ENCODE measurements around the gene GPR150. TPM values are rescaled to one million over a fixed set of nuclear protein-coding genes. Genes with fewer than 3 reads are reported as not detected.

GPR150 gene
- polyA plus RNA-seq, 1 experiment, result 0.25 TPM

DNA sequence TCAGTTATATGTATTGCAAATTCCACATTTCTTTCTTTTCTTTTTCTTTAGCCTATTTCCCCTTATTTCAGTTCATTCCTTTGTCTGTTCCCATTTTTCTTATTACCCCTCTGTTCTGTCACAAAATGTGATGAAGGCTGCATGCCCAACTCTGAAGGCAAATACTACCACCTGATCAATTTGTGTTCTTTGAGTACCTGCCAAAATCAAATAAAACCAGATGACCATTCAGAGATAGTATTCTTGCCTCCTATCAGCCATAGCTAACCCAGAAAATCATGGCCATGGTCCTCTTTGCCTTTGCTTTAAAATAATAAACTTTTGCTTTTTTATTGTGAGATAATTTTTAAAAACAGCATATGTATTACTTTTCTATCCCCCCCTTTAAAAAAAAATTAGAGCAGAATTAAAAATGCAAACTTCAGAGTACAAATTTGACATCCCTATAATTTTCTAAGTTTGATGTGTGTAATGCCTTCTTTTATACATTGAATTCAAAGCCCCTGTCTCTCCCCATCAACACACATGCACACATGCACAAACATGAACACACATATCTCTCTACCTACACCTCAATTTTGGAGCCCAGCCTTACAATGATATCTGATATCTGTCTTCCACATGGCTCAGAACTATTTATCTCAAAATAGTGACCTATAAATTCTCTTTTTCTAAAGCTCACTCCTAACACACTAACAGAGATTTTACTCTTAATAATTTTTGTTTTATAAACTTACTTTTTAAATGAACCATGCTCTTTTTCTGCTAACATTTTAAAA, 30.1 kb downstream of the GPR150 start:
- ChIA-PET POLR2A (no interaction called here), CTCF (interaction anchor here (3.6 kb wide), 1 partner anchor 14 kb away, joined by 14 read pairs; no protein-coding TSS in a partner anchor)
- Histone ChIP-seq H3K36me3 (ENCODE audit: control insufficient read depth, insufficient read depth, low read length) (no peaks in the 10 kb centered on the region), H3K27me3 (ENCODE audit: control insufficient read depth, insufficient read depth, low read length) (no peaks in the 10 kb centered on the region), H3K4me3 (ENCODE audit: low read depth, low read length) (no peak overlapping the region)
- DNase-seq (ENCODE audit: low read depth), result no peak
- TF ChIP-seq, protein P1, sequence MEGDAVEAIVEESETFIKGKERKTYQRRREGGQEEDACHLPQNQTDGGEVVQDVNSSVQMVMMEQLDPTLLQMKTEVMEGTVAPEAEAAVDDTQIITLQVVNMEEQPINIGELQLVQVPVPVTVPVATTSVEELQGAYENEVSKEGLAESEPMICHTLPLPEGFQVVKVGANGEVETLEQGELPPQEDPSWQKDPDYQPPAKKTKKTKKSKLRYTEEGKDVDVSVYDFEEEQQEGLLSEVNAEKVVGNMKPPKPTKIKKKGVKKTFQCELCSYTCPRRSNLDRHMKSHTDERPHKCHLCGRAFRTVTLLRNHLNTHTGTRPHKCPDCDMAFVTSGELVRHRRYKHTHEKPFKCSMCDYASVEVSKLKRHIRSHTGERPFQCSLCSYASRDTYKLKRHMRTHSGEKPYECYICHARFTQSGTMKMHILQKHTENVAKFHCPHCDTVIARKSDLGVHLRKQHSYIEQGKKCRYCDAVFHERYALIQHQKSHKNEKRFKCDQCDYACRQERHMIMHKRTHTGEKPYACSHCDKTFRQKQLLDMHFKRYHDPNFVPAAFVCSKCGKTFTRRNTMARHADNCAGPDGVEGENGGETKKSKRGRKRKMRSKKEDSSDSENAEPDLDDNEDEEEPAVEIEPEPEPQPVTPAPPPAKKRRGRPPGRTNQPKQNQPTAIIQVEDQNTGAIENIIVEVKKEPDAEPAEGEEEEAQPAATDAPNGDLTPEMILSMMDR (IDR thresholded peaks at IDR 0.05; ENCODE audit: insufficient read depth, low read depth, low read length), result no peak

DNA sequence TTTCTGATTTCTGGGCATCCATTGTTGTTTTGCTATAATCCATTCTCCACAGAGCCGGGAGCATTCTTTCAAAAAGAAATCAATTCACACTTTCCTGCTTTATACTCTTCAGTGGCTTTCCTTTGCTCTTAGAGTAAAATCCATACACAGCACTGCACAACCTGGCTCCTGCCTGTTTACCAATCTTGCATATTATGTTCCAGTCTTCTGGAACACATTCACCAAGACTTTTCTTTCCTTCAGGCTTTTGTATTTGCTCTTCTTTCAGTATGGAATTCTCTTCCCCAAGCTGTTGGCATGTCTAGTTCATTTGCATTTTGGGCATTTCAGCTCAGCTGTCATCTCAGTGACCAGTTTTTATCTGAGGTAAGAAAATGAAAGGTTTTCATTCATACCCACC, 33.0 kb downstream of the GPR150 start:
- POLR2A ChIA-PET, result no interaction called here

DNA sequence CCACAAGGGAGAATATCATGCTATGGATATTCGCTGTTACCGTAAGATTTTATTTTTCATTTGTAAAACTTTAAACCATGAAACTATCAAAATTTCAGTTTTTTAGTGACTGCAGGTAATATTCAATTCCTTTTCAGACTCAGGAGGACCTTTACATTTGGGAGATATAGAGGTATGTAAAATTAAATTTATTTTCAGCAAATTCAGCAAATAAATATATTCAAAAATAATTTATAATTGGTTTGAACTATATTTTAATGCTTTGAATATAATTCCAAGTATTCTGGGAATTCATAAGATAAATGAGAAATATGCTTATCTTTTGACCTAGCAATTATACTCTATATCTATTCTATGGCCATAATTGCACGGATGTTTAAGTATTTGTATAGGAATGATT, 34.3 kb downstream of the GPR150 start:
- H3K4me3 ChIP-seq (ENCODE audit: low read depth, low read length), result no peak overlapping the region
- TF ChIP-seq, protein P1 (IDR thresholded peaks at IDR 0.05; ENCODE audit: insufficient read depth, low read depth, low read length), result no peak
- ChIA-PET CTCF (interaction anchor here (0.8 to 2.3 kb wide), 3 partner anchors 10 to 164 kb away, joined by 3 to 9 read pairs (median 3); no protein-coding TSS in a partner anchor), POLR2A (no interaction called here)
- no peaks in the 10 kb centered on the region for H3K27me3 ChIP-seq (ENCODE audit: control insufficient read depth, insufficient read depth, low read length)
- no peak for DNase-seq (ENCODE audit: low read depth)
- H3K36me3 ChIP-seq (ENCODE audit: control insufficient read depth, insufficient read depth, low read length), result no peaks in the 10 kb centered on the region

More for the DNA sequence above, 33.0 kb downstream of the GPR150 start:
- DNase-seq (ENCODE audit: low read depth), result no peak
- CTCF ChIA-PET, result interaction anchor here (1.0 to 3.6 kb wide), 4 partner anchors 9 to 193 kb away, joined by 3 to 14 read pairs (median 4); no protein-coding TSS in a partner anchor
- Histone ChIP-seq H3K36me3 (ENCODE audit: control insufficient read depth, insufficient read depth, low read length) (no peaks in the 10 kb centered on the region), H3K4me3 (ENCODE audit: low read depth, low read length) (no peak overlapping the region), H3K27me3 (ENCODE audit: control insufficient read depth, insufficient read depth, low read length) (no peaks in the 10 kb centered on the region)
- TF ChIP-seq, protein P1 (IDR thresholded peaks at IDR 0.05; ENCODE audit: insufficient read depth, low read depth, low read length), result no peak

DNA sequence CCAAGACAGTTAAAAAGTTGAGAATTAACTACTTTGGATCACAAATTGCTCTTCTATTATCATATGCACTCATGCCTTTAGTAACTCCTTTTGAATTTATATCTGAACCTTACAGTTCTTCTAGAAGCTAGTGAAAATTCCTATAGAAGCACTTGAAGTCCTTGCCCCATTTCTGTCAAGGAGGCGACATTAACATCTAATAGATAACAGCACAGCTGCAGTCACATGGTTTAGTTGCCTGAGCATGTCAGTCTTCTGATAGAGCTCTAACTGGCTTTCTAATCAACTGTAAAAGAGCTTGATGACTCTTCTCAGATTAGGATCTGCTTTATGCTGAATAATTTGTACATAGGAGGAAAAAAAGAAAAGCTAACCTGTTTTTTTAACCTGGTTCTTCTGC, 35.7 kb downstream of the GPR150 start:
- TF ChIP-seq, protein P1 (IDR thresholded peaks at IDR 0.05; ENCODE audit: insufficient read depth, low read depth, low read length), result no peak

DNA sequence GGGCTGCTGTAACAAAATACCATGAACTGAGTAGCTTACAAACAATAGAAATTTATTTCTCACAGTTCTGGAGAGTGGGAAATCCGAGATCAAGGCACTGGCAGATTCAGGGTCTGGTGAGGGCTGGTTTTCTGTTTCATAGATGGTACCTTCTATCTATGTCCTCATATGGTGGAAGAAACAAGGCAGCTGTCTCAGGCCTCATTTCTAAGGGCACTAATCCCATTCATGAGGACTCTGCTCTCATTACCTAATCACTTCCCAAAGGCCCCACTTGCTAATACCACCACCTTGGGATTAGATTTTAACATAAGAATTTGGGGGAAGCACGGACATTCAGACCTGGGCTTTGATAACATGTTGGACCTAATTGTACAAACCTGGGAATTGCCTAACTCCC, 40.2 kb downstream of the GPR150 start:
- Histone ChIP-seq H3K4me3 (ENCODE audit: low read depth, low read length) (no peak overlapping the region), H3K27me3 (ENCODE audit: control insufficient read depth, insufficient read depth, low read length) (no peaks in the 10 kb centered on the region), H3K36me3 (ENCODE audit: control insufficient read depth, insufficient read depth, low read length) (no peaks in the 10 kb centered on the region)
- POLR2A ChIA-PET, result no interaction called here
- CTCF ChIA-PET, result interaction anchor here (1.6 kb wide), 1 partner anchor 13 kb away, joined by 5 read pairs; the partner anchor contains the start of gene RFESD
- no peak for DNase-seq (ENCODE audit: low read depth)
- TF ChIP-seq, protein P1 (IDR thresholded peaks at IDR 0.05; ENCODE audit: insufficient read depth, low read depth, low read length), result no peak

More for the DNA sequence above, 35.7 kb downstream of the GPR150 start:
- POLR2A ChIA-PET, result no interaction called here
- Histone ChIP-seq H3K27me3 (ENCODE audit: control insufficient read depth, insufficient read depth, low read length) (no peaks in the 10 kb centered on the region), H3K4me3 (ENCODE audit: low read depth, low read length) (no peak overlapping the region), H3K36me3 (ENCODE audit: control insufficient read depth, insufficient read depth, low read length) (no peaks in the 10 kb centered on the region)
- DNase-seq (ENCODE audit: low read depth), result no peak
- CTCF ChIA-PET, result interaction anchor here (1.1 to 2.3 kb wide), 3 partner anchors 8 to 191 kb away, joined by 3 to 9 read pairs (median 3); no protein-coding TSS in a partner anchor

Measured in BJ (cell line).